Endometrial microvascular endothelial cells (primary cell): ENCODE data around the gene KCTD5. TPM values are rescaled to one million over a fixed set of nuclear protein-coding genes. Genes with fewer than 3 reads are reported as not detected.
"Not testable (repeated sequence)": the region's sequence is repeated elsewhere in the genome, so short reads cannot be mapped to it uniquely, and the experiment has no call there.

Experiments used
- in situ Hi-C: cut with HindIII; loops from 2 replicates; pipeline ENCODE4 v1.10.0; 2017; ENCODE audit warnings: low sequenced_read_pairs, low pct_unique_long_range_greater_than_20kb; ENCODE audit errors: inconsistent ontology term
- total RNA-seq: library from RNA; depleted of rRNA; stranded (reverse); fragments of >200 nt; gene quantifications from one replicate; pipeline ENCODE4 v1.2.3, GENCODE V29; 2015; ENCODE audit errors: inconsistent ontology term

KCTD5 gene
- total RNA-seq, 1 donor from 2014 or later, result 34.8 TPM

- in situ Hi-C loops, result no loop called here
These were observed 9.3 kb downstream of the KCTD5 start for GRCh38 chr16:2691491-2692248.

- in situ Hi-C loops, result no loop called here
These were observed 10.1 kb downstream of the KCTD5 start for GRCh38 chr16:2692251-2692947.

- in situ Hi-C loops, result no loop called here
These were observed 10.8 kb downstream of the KCTD5 start for GRCh38 chr16:2692948-2693651.

DNA sequence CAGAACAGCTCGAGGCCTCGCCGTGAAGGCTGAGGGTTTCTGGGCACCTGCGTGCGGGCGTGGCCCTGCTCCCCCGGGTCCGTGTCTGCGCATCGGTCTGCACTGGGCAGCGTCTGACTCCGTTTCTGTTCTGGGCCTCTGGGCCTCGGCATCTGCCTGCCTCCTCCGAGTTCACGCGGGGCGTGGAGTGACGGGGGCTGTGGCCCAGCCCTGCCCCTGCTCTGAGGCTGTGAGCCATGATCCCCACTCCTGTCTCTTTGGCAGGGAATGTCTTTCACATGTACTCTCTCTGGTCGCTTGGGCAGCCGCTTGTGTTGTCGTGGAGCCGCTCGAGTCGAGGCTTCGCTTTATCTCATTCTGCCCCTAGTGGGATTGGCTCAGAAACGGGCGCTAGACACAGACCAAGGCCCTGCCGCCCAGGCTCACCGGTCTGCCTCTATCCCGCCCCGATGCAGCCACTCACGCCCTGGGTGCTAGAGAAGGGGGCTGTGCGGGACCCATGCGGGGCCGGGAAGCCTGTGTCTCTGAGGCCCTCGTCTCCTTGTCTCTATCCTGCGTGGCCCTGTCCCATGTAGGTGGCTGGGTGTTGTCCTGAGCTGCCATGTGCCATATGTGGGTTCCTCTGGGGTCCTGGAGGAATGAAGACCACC, 14.4 kb downstream of the KCTD5 start:
- in situ Hi-C loops, result not testable (repeated sequence)

GRCh38 chr16:2697401-2697948, 15.2 kb downstream of the KCTD5 start:
- in situ Hi-C loops, result no loop called here

GRCh38 chr16:2698103-2698870, 16.0 kb downstream of the KCTD5 start:
- in situ Hi-C loops, result no loop called here

GRCh38 chr16:2698965-2699750, 16.8 kb downstream of the KCTD5 start:
- in situ Hi-C loops, result no loop called here

GRCh38 chr16:2699791-2700600, 17.7 kb downstream of the KCTD5 start:
- in situ Hi-C loops, result no loop called here

DNA sequence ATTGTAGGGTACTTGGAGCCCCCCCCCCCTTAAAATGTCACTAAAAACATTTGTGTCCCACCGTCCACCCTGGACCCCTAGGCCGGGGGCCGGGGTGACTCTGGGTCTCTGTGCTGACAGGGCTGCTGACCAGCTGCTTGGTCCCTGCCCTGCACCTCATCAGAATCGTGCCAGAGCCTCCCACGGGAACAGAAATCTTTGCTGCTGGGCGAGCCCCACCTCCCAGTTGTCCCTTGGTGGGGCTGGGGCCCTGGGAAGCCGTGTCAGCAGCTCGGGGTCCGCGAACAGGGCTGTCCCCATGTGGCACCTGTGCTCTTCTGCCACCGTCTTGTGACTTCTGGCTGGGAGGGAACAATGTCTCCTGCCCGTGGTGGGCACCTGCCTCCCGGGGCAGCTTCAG, 18.5 kb downstream of the KCTD5 start:
- in situ Hi-C loops, result no loop called here

GRCh38 chr16:2701272-2701671, 18.9 kb downstream of the KCTD5 start:
- in situ Hi-C loops, result no loop called here

GRCh38 chr16:2701713-2702437, 19.6 kb downstream of the KCTD5 start:
- in situ Hi-C loops, result no loop called here

DNA sequence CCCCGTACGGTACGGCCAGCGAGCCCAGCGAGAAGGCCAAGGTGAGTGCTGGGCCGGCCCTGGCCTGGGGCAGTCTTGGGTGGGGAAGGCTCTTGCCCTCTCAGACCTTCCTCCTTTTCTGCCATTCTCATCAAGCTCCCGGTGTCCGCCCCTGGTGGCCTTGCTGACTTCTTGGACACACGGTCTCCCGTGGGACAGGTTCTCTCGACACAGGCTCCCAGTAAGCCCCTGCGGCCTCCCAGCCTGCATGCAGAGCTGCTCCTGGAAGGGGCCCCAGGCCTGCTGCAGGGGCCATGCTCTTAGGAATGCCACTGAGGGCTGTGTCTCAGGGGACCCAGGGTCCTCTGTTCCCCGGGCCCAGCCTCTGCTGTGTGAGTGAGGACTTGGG, 20.1 kb downstream of the KCTD5 start:
- in situ Hi-C loops, result no loop called here

- in situ Hi-C loops, result no loop called here
These were observed 20.8 kb downstream of the KCTD5 start for GRCh38 chr16:2702871-2703745.

DNA sequence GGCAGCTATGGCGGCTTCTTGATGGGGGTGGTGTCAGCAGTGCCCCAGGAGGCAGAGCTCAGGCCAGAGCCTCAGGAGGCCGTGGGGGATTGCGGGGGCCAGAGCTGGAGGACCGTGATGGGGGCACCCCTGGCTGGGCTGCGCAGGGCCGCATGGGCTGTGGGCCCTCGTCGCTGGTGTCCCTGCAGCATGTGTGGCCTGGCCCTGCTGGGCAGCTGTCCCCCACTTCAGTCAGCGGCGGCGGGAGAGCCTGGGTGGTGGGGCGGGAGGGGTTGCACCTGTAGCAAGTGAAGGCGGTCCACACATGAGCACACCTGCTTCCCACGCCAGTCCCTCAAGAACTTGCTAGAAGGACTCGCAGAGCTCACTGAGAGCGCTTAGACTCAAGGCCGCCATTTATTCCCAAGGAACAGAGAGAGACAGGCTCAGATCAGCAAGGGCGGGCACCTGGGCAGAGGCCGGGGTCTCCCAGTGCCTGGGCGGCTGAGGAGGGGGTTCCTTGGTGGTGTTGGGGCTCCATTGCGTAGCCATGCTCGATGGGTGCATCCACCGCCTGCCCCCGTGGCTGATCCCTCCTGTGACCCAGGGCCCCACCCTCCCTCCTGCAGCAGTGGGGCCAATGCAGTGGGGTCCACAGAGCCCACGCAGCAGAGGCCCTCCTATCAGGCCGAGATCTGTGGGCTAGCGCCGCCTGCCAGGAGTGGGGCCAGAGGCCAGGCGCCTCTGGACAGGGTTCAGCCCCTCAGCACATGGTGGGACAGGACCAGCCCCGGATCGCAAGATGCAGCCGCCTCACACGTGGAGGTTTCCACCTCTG, 22.1 kb downstream of the KCTD5 start:
- in situ Hi-C loops, result no loop called here

GRCh38 chr16:2704983-2705275, 22.6 kb downstream of the KCTD5 start:
- in situ Hi-C loops, result no loop called here
